Activated naive CD4-positive, alpha-beta T cell treated with anti-CD3 and anti-CD28 coated beads for 36 hours (primary cell): ENCODE data around the gene SCRN3. TPM values are rescaled to one million over a fixed set of nuclear protein-coding genes. Genes with fewer than 3 reads are reported as not detected.
A peak's percentile ranks its signal among the peaks of the same experiment; 100 is the strongest.
"Not testable (repeated sequence)": the region's sequence is repeated elsewhere in the genome, so short reads cannot be mapped to it uniquely, and the experiment has no call there.

ENCODE experiments used
- CTCF ChIA-PET: fragments of 350-600 bp; sonication (Branson Sonifier 250); formaldehyde crosslinking; loops from one replicate; lab custom pipeline; 2021; ENCODE audit warnings: antibody characterized with exemption; lab: Charles Lee
- DNase-seq: peaks from one replicate; pipeline ENCODE4 v3.0.0-alpha.2; 2020
- H3K27ac Mint-ChIP-seq: one replicate; pipeline ENCODE4 v1.8.0; 2021; ENCODE audit warnings: mild to moderate bottlenecking, mixed read lengths
- H3K27me3 Mint-ChIP-seq: one replicate; pipeline ENCODE4 v1.8.0; 2021; ENCODE audit warnings: low read depth, mixed read lengths
- H3K36me3 Mint-ChIP-seq: one replicate; pipeline ENCODE4 v1.8.0; 2021; ENCODE audit warnings: low read depth, mixed read lengths
- H3K4me1 Mint-ChIP-seq: one replicate; pipeline ENCODE4 v1.8.0; 2021; ENCODE audit warnings: low read depth, mixed read lengths
- H3K4me3 Mint-ChIP-seq: one replicate; pipeline ENCODE4 v1.8.0; 2021; ENCODE audit warnings: mild to moderate bottlenecking, moderate library complexity, mixed read lengths
- H3K9me3 Mint-ChIP-seq: one replicate; pipeline ENCODE4 v1.8.0; 2021; ENCODE audit warnings: mixed read lengths
- intact Hi-C: fragments of 100-400 bp; cut with micrococcal nuclease; formaldehyde crosslinking; loops from one replicate; pipeline ENCODE4 v1.15.1; 2023
- total RNA-seq, 2 experiments: library from RNA; stranded (reverse); gene quantifications; one replicate each; pipeline ENCODE4 v1.2.3, GENCODE V29; 2021

Gene SCRN3
- total RNA-seq, 2 experiments from 2014 or later = 10.7 to 12.3 TPM

GRCh38 chr2:174383796-174384195, 11.7 kb upstream of the SCRN3 start:
- Mint-ChIP-seq H3K4me3 (no peak overlapping the region), H3K4me1 (peaks cover 12% of the 10 kb centered on the region), H3K36me3 (peaks cover 27% of the 10 kb centered on the region), H3K9me3 (no peaks in the 10 kb centered on the region), H3K27ac (no peak overlapping the region), H3K27me3 (no peaks in the 10 kb centered on the region)
- CTCF ChIA-PET = interaction anchor here (1.0 kb wide), 1 partner anchor 12 kb away, joined by 4 read pairs; the partner anchor contains the start of gene SCRN3
- DNase-seq = no peak
- intact Hi-C loops = no loop called here

GRCh38 chr2:174385201-174385600, 10.3 kb upstream of the SCRN3 start:
- CTCF ChIA-PET = no interaction called here
- H3K27me3 Mint-ChIP-seq = no peaks in the 10 kb centered on the region
- H3K4me1 Mint-ChIP-seq = peaks cover 17% of the 10 kb centered on the region
- intact Hi-C loops = no loop called here
- DNase-seq = no peak
- no peaks in the 10 kb centered on the region for H3K9me3 Mint-ChIP-seq
- no peak overlapping the region for H3K27ac Mint-ChIP-seq
- H3K36me3 Mint-ChIP-seq = peaks cover 25% of the 10 kb centered on the region
- no peak overlapping the region for H3K4me3 Mint-ChIP-seq

GRCh38 chr2:174388706-174389105, 6.8 kb upstream of the SCRN3 start:
- H3K9me3 Mint-ChIP-seq, H3K27ac Mint-ChIP-seq, intact Hi-C loops, CTCF ChIA-PET, H3K27me3 Mint-ChIP-seq, H3K4me3 Mint-ChIP-seq, DNase-seq: not testable (repeated sequence)
- H3K36me3 Mint-ChIP-seq = peaks cover 31% of the 10 kb centered on the region
- peaks cover 33% of the 10 kb centered on the region for H3K4me1 Mint-ChIP-seq

- DNase-seq = no peak
- intact Hi-C loops = no loop called here
- CTCF ChIA-PET = no interaction called here
- Mint-ChIP-seq H3K4me1 (peaks cover 36% of the 10 kb centered on the region), H3K4me3 (no peak overlapping the region), H3K27ac (no peak overlapping the region), H3K36me3 (peaks cover 28% of the 10 kb centered on the region), H3K9me3 (no peaks in the 10 kb centered on the region), H3K27me3 (no peaks in the 10 kb centered on the region)
Measured at GRCh38 chr2:174389542-174389941, 6.0 kb upstream of the SCRN3 start.

- Mint-ChIP-seq H3K4me1 (peaks cover 42% of the 10 kb centered on the region), H3K36me3 (peaks cover 26% of the 10 kb centered on the region)
- H3K4me3 Mint-ChIP-seq, intact Hi-C loops, CTCF ChIA-PET, H3K27me3 Mint-ChIP-seq, H3K9me3 Mint-ChIP-seq, H3K27ac Mint-ChIP-seq, DNase-seq: not testable (repeated sequence)
Measured at GRCh38 chr2:174390303-174390702, 5.2 kb upstream of the SCRN3 start.

GRCh38 chr2:174392706-174393105, 2.8 kb upstream of the SCRN3 start:
- Mint-ChIP-seq H3K4me1 (peaks cover 46% of the 10 kb centered on the region), H3K27ac (no peak overlapping the region), H3K4me3 (no peak overlapping the region), H3K9me3 (no peaks in the 10 kb centered on the region), H3K27me3 (no peaks in the 10 kb centered on the region), H3K36me3 (peaks cover 21% of the 10 kb centered on the region)
- intact Hi-C loops = no loop called here
- CTCF ChIA-PET = no interaction called here
- DNase-seq = no peak

DNA sequence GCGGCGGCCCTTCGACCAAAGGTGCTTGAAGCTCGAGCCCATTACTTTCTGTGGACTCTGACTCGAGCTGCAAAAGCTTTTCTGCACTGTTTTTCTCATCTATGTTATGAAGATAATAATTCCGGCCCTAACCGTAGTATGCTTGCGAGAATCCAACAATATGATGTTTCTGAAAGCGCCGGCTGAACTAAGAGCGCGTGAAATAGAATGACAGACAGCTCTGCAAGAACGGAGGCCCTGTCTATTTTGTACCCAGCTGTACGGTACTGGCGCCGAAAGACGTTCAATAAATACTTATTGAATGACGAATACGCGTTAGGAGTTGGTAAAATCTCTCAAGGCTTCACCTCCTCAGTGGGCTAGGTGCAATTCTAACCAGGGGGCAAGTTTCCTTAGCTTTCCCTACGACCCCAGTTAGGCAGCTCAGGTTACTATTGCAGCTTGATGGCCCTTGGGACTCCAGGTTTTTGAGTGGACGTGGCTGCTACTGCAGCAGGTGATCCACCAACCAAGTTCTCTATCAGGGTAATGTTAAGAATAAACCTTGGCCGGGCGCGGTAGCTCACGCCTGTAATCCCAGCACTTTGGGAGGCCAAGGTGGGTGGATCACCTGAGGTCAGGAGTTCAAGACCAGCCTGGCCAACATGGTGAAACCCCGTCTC, 570 bp downstream of the SCRN3 start:
- Mint-ChIP-seq H3K36me3 (peaks cover 14% of the 10 kb centered on the region), H3K27ac (peak overlapping the region; percentile 99), H3K27me3 (no peaks in the 10 kb centered on the region), H3K4me3 (peak overlapping the region; percentile 99), H3K9me3 (no peaks in the 10 kb centered on the region), H3K4me1 (peaks cover 36% of the 10 kb centered on the region)
- DNase-seq = peak; percentile 20
- intact Hi-C loops = loop anchor here (1.0 to 5.0 kb wide), 6 partner anchors 91 to 772 kb away; partner anchors contain the start of genes ATF2, GPR155 and OLA1
- CTCF ChIA-PET = interaction anchor here (1.0 to 1.2 kb wide), 3 partner anchors 13 to 150 kb away, joined by 3 to 4 read pairs (median 4); no protein-coding TSS in a partner anchor

- peaks cover 14% of the 10 kb centered on the region for H3K36me3 Mint-ChIP-seq
- no peak for DNase-seq
- H3K27ac Mint-ChIP-seq = no peak overlapping the region
- H3K4me1 Mint-ChIP-seq = peaks cover 26% of the 10 kb centered on the region
- CTCF ChIA-PET = interaction anchor here (0.6 kb wide), 1 partner anchor 487 kb away, joined by 4 read pairs; no protein-coding TSS in a partner anchor
- no peaks in the 10 kb centered on the region for H3K27me3 Mint-ChIP-seq
- no peak overlapping the region for H3K4me3 Mint-ChIP-seq
- no peaks in the 10 kb centered on the region for H3K9me3 Mint-ChIP-seq
- intact Hi-C loops = loop anchor here (5.0 kb wide), 2 partner anchors 235 to 290 kb away; no protein-coding TSS in a partner anchor
Measured at GRCh38 chr2:174397773-174398172, 2.2 kb downstream of the SCRN3 start.

GRCh38 chr2:174399171-174399570, 3.6 kb downstream of the SCRN3 start:
- DNase-seq = no peak
- Mint-ChIP-seq H3K4me1 (peaks cover 17% of the 10 kb centered on the region), H3K27ac (no peak overlapping the region), H3K9me3 (no peaks in the 10 kb centered on the region), H3K27me3 (no peaks in the 10 kb centered on the region), H3K4me3 (no peak overlapping the region), H3K36me3 (peaks cover 17% of the 10 kb centered on the region)
- intact Hi-C loops = loop anchor here (5.0 kb wide), 2 partner anchors 233 to 288 kb away; no protein-coding TSS in a partner anchor
- CTCF ChIA-PET = no interaction called here

- Mint-ChIP-seq H3K4me3 (no peak overlapping the region), H3K27ac (no peak overlapping the region), H3K4me1 (peaks cover 8% of the 10 kb centered on the region), H3K36me3 (peaks cover 16% of the 10 kb centered on the region), H3K9me3 (no peaks in the 10 kb centered on the region), H3K27me3 (no peaks in the 10 kb centered on the region)
- intact Hi-C loops = no loop called here
- no peak for DNase-seq
- CTCF ChIA-PET = interaction anchor here (1.3 kb wide), 1 partner anchor 59 kb away, joined by 3 read pairs; no protein-coding TSS in a partner anchor
Measured at GRCh38 chr2:174400853-174401252, 5.3 kb downstream of the SCRN3 start.

DNA sequence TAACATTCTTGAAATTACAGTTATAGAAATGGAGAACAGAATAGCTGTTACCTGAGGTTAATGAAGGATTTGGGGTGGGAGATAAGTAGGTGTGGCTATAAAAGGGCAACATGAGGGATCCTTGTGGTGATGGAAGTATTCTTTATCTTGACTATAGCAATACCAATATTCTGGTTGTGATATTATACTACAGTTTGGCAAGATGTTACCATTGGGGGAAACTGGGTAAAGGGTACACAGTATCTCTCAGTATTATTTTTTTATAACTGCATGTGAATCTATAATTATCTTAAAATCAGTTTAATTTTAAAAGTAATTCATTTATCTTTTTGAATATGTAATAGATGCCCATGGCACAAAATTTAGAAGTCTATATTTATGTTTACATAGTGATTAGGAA, 8.1 kb downstream of the SCRN3 start:
- no peak for DNase-seq
- no peaks in the 10 kb centered on the region for H3K9me3 Mint-ChIP-seq
- intact Hi-C loops = no loop called here
- H3K4me3 Mint-ChIP-seq = no peak overlapping the region
- peaks cover 17% of the 10 kb centered on the region for H3K36me3 Mint-ChIP-seq
- CTCF ChIA-PET = interaction anchor here (0.6 kb wide), 1 partner anchor 485 kb away, joined by 3 read pairs; no protein-coding TSS in a partner anchor
- no peak overlapping the region for H3K27ac Mint-ChIP-seq
- H3K27me3 Mint-ChIP-seq = no peaks in the 10 kb centered on the region
- H3K4me1 Mint-ChIP-seq = no peaks in the 10 kb centered on the region

DNA sequence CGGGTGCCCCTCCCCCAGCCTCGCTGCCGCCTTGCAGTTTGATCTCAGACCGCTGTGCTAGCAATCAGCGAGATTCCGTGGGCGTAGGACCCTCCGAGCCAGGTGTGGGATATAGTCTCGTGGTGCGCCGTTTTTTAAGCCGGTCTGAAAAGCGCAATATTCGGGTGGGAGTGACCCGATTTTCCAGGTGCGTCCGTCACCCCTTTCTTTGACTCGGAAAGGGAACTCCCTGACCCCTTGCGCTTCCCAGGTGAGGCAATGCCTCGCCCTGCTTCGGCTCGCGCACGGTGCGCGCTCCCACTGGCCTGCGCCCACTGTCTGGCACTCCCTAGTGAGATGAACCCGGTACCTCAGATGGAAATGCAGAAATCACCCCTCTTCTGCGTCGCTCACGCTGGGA, 14.5 kb downstream of the SCRN3 start:
- H3K4me1 Mint-ChIP-seq, CTCF ChIA-PET, H3K27ac Mint-ChIP-seq, DNase-seq, H3K36me3 Mint-ChIP-seq, H3K9me3 Mint-ChIP-seq, H3K27me3 Mint-ChIP-seq, H3K4me3 Mint-ChIP-seq, intact Hi-C loops: not testable (repeated sequence)

DNA sequence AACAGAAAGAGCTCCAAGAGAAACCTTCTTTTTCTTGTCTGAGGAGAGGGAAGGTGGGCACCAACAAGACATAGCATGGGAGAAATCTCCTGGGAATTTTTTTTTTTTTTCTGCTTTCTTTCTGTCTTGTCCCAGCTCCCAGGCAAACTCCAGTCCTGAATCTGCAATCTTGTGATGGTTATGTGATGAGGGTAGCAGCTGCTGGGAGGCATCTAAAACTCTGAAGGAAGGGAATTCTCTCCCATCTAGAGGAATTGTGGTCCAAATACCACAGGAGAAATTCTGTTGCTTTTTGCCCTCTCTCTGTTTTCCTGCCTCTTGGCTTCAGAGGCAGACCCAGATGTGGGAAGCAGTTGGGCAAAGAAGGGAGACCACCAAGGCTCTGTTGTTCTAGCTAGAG, 16.7 kb downstream of the SCRN3 start:
- intact Hi-C loops = no loop called here
- H3K27ac Mint-ChIP-seq = no peak overlapping the region

More for the DNA sequence above, 16.7 kb downstream of the SCRN3 start:
- Mint-ChIP-seq H3K9me3 (no peaks in the 10 kb centered on the region), H3K36me3 (peaks cover 4% of the 10 kb centered on the region), H3K4me3 (no peak overlapping the region), H3K4me1 (no peaks in the 10 kb centered on the region), H3K27me3 (no peaks in the 10 kb centered on the region)
- CTCF ChIA-PET = interaction anchor here (0.7 kb wide), 2 partner anchors 12 to 310 kb away, joined by 4 read pairs; no protein-coding TSS in a partner anchor
- DNase-seq = no peak
